Astrocyte of the spinal cord (primary cell): Measurements from ENCODE around the gene AARS2.

Experiments
- DNase-seq: peaks from one replicate; pipeline ENCODE4 v3.0.0; 2011; ENCODE audit warnings: low read depth, low spot score
- H3K4me3 ChIP-seq: 2 replicates; pipeline ENCODE4 v1.5.1; 2011; ENCODE audit warnings: low read depth, mild to moderate bottlenecking, low read length, moderate library complexity
- CTCF ChIP-seq: IDR thresholded peaks from 2 replicates; pipeline ENCODE4 v1.5.1; 2012; ENCODE audit warnings: low read depth, mild to moderate bottlenecking, low read length, inconsistent platforms
- in situ Hi-C: cut with HindIII; loops from 2 replicates; pipeline ENCODE4 v1.10.0; 2017; ENCODE audit warnings: low sequenced_read_pairs

Gene AARS2

DNA sequence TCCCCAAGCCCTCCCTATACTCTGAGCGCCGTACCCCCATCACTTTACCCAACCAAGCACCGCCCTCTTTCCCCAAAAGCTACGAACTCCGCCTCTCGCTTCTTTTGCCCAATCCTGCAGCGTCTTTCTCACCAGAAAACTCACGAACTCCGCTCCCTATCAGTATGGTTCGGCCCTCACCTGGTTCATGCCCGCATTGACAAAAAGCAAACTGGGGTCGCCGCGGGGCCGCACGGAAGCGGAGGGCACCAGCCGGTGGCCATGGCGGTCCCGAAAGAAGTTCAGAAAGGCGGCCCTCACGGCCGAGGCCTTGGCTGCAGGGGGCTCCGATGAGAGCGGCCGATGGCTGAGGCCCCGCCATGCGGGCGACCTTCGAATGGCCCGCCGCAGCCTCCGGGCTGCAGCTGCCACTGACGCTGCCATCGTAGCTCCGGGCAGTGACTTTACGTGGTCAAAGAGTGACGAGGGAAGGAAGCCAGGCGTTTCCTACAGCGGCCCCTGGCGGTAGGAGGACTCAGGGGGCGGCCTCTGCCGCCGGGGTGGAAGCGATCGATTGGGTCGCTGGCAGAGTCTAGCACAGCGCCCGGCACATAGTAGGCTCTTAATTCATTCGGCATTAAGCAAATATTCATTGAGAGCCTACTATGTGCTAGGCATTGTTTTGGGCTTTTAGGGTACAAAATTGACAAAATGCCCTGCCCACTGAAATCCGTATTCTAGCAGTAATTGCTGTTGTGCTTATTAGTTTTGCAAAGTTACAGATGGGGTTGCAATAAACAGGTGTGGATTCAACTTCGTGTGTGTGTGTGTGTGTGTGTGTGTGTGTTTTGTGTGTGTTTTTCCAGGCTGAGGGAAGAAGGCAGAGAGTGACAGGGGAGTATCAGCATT is at the start of gene AARS2:
Gene AARS2 (minus strand): TSS at position 447 of the 888 bp plus-strand sequence. CDS start 24 bp downstream, at position 423.
- peak within 1 kb of the TSS; percentile 97 for H3K4me3 ChIP-seq
- in situ Hi-C loops = no loop called here
- DNase-seq = peak; percentile 86
- peak; percentile 100 for TF ChIP-seq CTCF

GRCh38 chr6:44361947-44362346 is 48.8 kb upstream of the AARS2 start:
- TF ChIP-seq CTCF = no peak
- in situ Hi-C loops = no loop called here

GRCh38 chr6:44359973-44360372 is 46.8 kb upstream of the AARS2 start:
- TF ChIP-seq CTCF = no peak
- H3K4me3 ChIP-seq = no peak overlapping the region
- in situ Hi-C loops = no loop called here
- no peak for DNase-seq

More at GRCh38 chr6:44361947-44362346, 48.8 kb upstream of the AARS2 start:
- no peak overlapping the region for H3K4me3 ChIP-seq
- DNase-seq = no peak

DNA sequence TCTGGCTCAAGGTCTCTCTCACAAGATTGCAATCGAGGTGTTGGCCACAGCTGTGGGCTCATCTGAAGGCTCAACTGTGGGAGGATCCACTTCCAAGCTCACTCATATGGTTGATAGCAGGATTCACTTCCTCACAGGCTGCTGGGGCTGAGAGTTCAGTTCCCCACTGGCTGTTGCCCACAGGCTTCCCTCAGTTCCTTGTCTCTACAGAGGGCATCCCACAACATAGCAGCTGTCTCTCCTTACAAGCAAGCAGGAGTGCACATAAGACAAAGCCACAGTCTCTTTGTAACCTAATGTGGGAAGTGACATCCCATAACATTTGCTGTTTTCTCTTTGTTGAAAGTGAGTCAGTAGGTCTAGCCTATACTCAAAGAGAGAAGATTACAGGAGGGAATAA is 43.3 kb upstream of the AARS2 start:
- in situ Hi-C loops = no loop called here
- no peak for TF ChIP-seq CTCF
- no peak for DNase-seq
- no peak overlapping the region for H3K4me3 ChIP-seq

GRCh38 chr6:44355640-44356039 is 42.5 kb upstream of the AARS2 start:
- H3K4me3 ChIP-seq = no peak overlapping the region
- in situ Hi-C loops = no loop called here
- TF ChIP-seq CTCF = no peak
- no peak for DNase-seq

- DNase-seq = no peak
- H3K4me3 ChIP-seq = no peak overlapping the region
- in situ Hi-C loops = no loop called here
- no peak for TF ChIP-seq CTCF
These were observed 40.2 kb upstream of the AARS2 start for GRCh38 chr6:44353336-44353735.
